OCI-M1 (cell line): Measurements from ENCODE around the gene DYNLRB2.

Experiments
- DNase-seq: peaks from one replicate; lab custom pipeline; 2025; lab: John Stamatoyannopoulos, UW

DYNLRB2 gene

GRCh38 chr16:80552277-80552676 lies 11.5 kb downstream of the DYNLRB2 start:
- no peak for DNase-seq

- no peak for DNase-seq
These were observed 13.2 kb downstream of the DYNLRB2 start for GRCh38 chr16:80554033-80554432.

GRCh38 chr16:80556481-80556880 lies 15.7 kb downstream of the DYNLRB2 start:
- DNase-seq, result no peak

- no peak for DNase-seq
These were observed 16.2 kb downstream of the DYNLRB2 start for GRCh38 chr16:80557037-80557436.

- no peak for DNase-seq
These were observed 18.6 kb downstream of the DYNLRB2 start for GRCh38 chr16:80559369-80559768.

GRCh38 chr16:80563066-80563465 lies 22.3 kb downstream of the DYNLRB2 start:
- DNase-seq, result no peak

- no peak for DNase-seq
These were observed 23.6 kb downstream of the DYNLRB2 start for GRCh38 chr16:80564394-80564793.

GRCh38 chr16:80569440-80570105 lies 28.8 kb downstream of the DYNLRB2 start:
- DNase-seq, result no peak

- DNase-seq, result no peak
These were observed 29.3 kb downstream of the DYNLRB2 start for GRCh38 chr16:80570106-80570478.

- DNase-seq, result no peak
These were observed 32.9 kb downstream of the DYNLRB2 start for GRCh38 chr16:80573700-80574120.

GRCh38 chr16:80576343-80576912 lies 35.6 kb downstream of the DYNLRB2 start:
- no peak for DNase-seq

- DNase-seq, result no peak
These were observed 36.9 kb downstream of the DYNLRB2 start for GRCh38 chr16:80577485-80578280.

- DNase-seq, result no peak
These were observed 39.5 kb downstream of the DYNLRB2 start for GRCh38 chr16:80580109-80580832.

- DNase-seq, result no peak
These were observed 42.7 kb downstream of the DYNLRB2 start for GRCh38 chr16:80583466-80583865.

- DNase-seq, result no peak
These were observed 45.0 kb downstream of the DYNLRB2 start for GRCh38 chr16:80585764-80586163.

GRCh38 chr16:80586476-80586875 lies 45.7 kb downstream of the DYNLRB2 start:
- no peak for DNase-seq

GRCh38 chr16:80587071-80587470 lies 46.3 kb downstream of the DYNLRB2 start:
- no peak for DNase-seq

GRCh38 chr16:80591071-80591915 lies 50.5 kb downstream of the DYNLRB2 start:
- no peak for DNase-seq

- no peak for DNase-seq
These were observed 51.5 kb downstream of the DYNLRB2 start for GRCh38 chr16:80592273-80592672.

- DNase-seq, result no peak
These were observed 54.0 kb downstream of the DYNLRB2 start for GRCh38 chr16:80594756-80595155.

GRCh38 chr16:80596507-80597207 lies 55.9 kb downstream of the DYNLRB2 start:
- DNase-seq, result no peak
